Activated CD4-positive, alpha-beta T cell treated with anti-CD3 and anti-CD28 coated beads for 36 hours (primary cell): ENCODE results near the gene MAGI1. TPM values are rescaled to one million over a fixed set of nuclear protein-coding genes. Genes with fewer than 3 reads are reported as not detected.

Experiments
- ATAC-seq: fragments of 200-7000 bp; cut with Tn5 transposase; one replicate; pipeline ENCODE4 v1.10.0; 2021; ENCODE audit warnings: mild to moderate bottlenecking, moderate library complexity
- CTCF ChIA-PET: fragments of 350-600 bp; sonication (Branson Sonifier 250); formaldehyde crosslinking; loops from one replicate; lab custom pipeline; 2021; ENCODE audit warnings: antibody characterized with exemption; lab: Charles Lee
- POLR2A ChIA-PET: fragments of 350-600 bp; sonication (Branson Sonifier 250); formaldehyde crosslinking; loops from one replicate; lab custom pipeline; 2021; ENCODE audit warnings: antibody characterized with exemption, inconsistent platforms; lab: Charles Lee
- DNase-seq: peaks from one replicate; pipeline ENCODE4 v3.0.0-alpha.2; 2020
- H3K27ac Mint-ChIP-seq: one replicate; pipeline ENCODE4 v1.8.0; 2021; ENCODE audit warnings: mixed read lengths
- H3K27me3 Mint-ChIP-seq: one replicate; pipeline ENCODE4 v1.8.0; 2021; ENCODE audit warnings: mixed read lengths
- H3K36me3 Mint-ChIP-seq: one replicate; pipeline ENCODE4 v1.8.0; 2021; ENCODE audit warnings: low read depth, mixed read lengths
- H3K4me1 Mint-ChIP-seq: one replicate; pipeline ENCODE4 v1.8.0; 2021; ENCODE audit warnings: mixed read lengths
- H3K4me3 Mint-ChIP-seq: one replicate; pipeline ENCODE4 v1.8.0; 2021; ENCODE audit warnings: mild to moderate bottlenecking, moderate library complexity, mixed read lengths
- H3K9me3 Mint-ChIP-seq: one replicate; pipeline ENCODE4 v1.8.0; 2021; ENCODE audit warnings: low read depth, mixed read lengths
- intact Hi-C, 2 experiments: fragments of 100-400 bp; cut with DNase I in 1 of 2; cut with micrococcal nuclease in 1 of 2; formaldehyde crosslinking; loops; one replicate each; pipeline versions ENCODE4 v1.14.2 to v1.15.1; 2022 to 2024; cut with DNase I, micrococcal nuclease
- total RNA-seq, 2 experiments: library from RNA; stranded (reverse); gene quantifications; one replicate each; pipeline ENCODE4 v1.2.3, GENCODE V29; 2021

The MAGI1 gene
- total RNA-seq, 2 experiments from 2014 or later: 0.09 to 0.18 TPM

- DNase-seq: no peak
- intact Hi-C loops: no loop called here
- Mint-ChIP-seq H3K4me1 (no peaks in the 10 kb centered on the region), H3K36me3 (no peaks in the 10 kb centered on the region), H3K9me3 (no peaks in the 10 kb centered on the region), H3K4me3 (no peak overlapping the region), H3K27ac (no peak overlapping the region), H3K27me3 (peaks cover 20% of the 10 kb centered on the region)
- ChIA-PET POLR2A (no interaction called here), CTCF (no interaction called here)
- ATAC-seq: no peak
Observed at GRCh38 chr3:65597952-65598413, 440.7 kb downstream of the MAGI1 start.

- Mint-ChIP-seq H3K27ac (no peak overlapping the region), H3K27me3 (peaks cover 20% of the 10 kb centered on the region), H3K4me1 (no peaks in the 10 kb centered on the region), H3K4me3 (no peak overlapping the region), H3K36me3 (no peaks in the 10 kb centered on the region), H3K9me3 (no peaks in the 10 kb centered on the region)
- no peak for ATAC-seq
- POLR2A ChIA-PET: no interaction called here
- intact Hi-C loops: no loop called here
- no peak for DNase-seq
- CTCF ChIA-PET: no interaction called here
Observed at GRCh38 chr3:65597226-65597951, 441.3 kb downstream of the MAGI1 start.

GRCh38 chr3:65596571-65597225 lies 442.0 kb downstream of the MAGI1 start:
- Mint-ChIP-seq H3K4me3 (no peak overlapping the region), H3K27me3 (peaks cover 20% of the 10 kb centered on the region), H3K27ac (no peak overlapping the region), H3K9me3 (no peaks in the 10 kb centered on the region), H3K36me3 (no peaks in the 10 kb centered on the region), H3K4me1 (no peaks in the 10 kb centered on the region)
- ATAC-seq: no peak
- CTCF ChIA-PET: no interaction called here
- intact Hi-C loops: no loop called here
- no peak for DNase-seq
- POLR2A ChIA-PET: no interaction called here

GRCh38 chr3:65596029-65596300 lies 442.8 kb downstream of the MAGI1 start:
- ATAC-seq (no peak), DNase-seq (no peak)
- intact Hi-C loops: no loop called here
- Mint-ChIP-seq H3K27ac (no peak overlapping the region), H3K36me3 (no peaks in the 10 kb centered on the region), H3K4me1 (no peaks in the 10 kb centered on the region), H3K9me3 (no peaks in the 10 kb centered on the region), H3K27me3 (peaks cover 20% of the 10 kb centered on the region), H3K4me3 (no peak overlapping the region)
- ChIA-PET POLR2A (no interaction called here), CTCF (no interaction called here)

- intact Hi-C loops: no loop called here
- peaks cover 20% of the 10 kb centered on the region for H3K27me3 Mint-ChIP-seq
- H3K4me3 Mint-ChIP-seq: no peak overlapping the region
- H3K36me3 Mint-ChIP-seq: no peaks in the 10 kb centered on the region
- no peak for ATAC-seq
- CTCF ChIA-PET: interaction anchor here (0.6 kb wide), 1 partner anchor 1327 kb away, joined by 3 read pairs; no protein-coding TSS in a partner anchor
- no peak overlapping the region for H3K27ac Mint-ChIP-seq
- no peaks in the 10 kb centered on the region for H3K4me1 Mint-ChIP-seq
- no peak for DNase-seq
- POLR2A ChIA-PET: no interaction called here
- no peaks in the 10 kb centered on the region for H3K9me3 Mint-ChIP-seq
Observed at GRCh38 chr3:65595222-65596028, 443.3 kb downstream of the MAGI1 start.

- DNase-seq (no peak), ATAC-seq (no peak)
- Mint-ChIP-seq H3K27me3 (peaks cover 19% of the 10 kb centered on the region), H3K27ac (no peak overlapping the region), H3K36me3 (no peaks in the 10 kb centered on the region), H3K4me1 (no peaks in the 10 kb centered on the region), H3K9me3 (no peaks in the 10 kb centered on the region), H3K4me3 (no peak overlapping the region)
- intact Hi-C loops: no loop called here
- CTCF ChIA-PET: interaction anchor here (0.6 kb wide), 1 partner anchor 1325 kb away, joined by 3 read pairs; no protein-coding TSS in a partner anchor
- POLR2A ChIA-PET: no interaction called here
Observed at GRCh38 chr3:65593780-65594752, 444.7 kb downstream of the MAGI1 start.

GRCh38 chr3:65591313-65591712 lies 447.4 kb downstream of the MAGI1 start:
- intact Hi-C loops: no loop called here
- Mint-ChIP-seq H3K27me3 (peaks cover 8% of the 10 kb centered on the region), H3K27ac (no peak overlapping the region), H3K4me3 (no peak overlapping the region), H3K9me3 (no peaks in the 10 kb centered on the region), H3K36me3 (no peaks in the 10 kb centered on the region), H3K4me1 (no peaks in the 10 kb centered on the region)
- no peak for ATAC-seq
- ChIA-PET CTCF (no interaction called here), POLR2A (no interaction called here)
- DNase-seq: no peak

- H3K27ac Mint-ChIP-seq: no peak overlapping the region
- H3K9me3 Mint-ChIP-seq: no peaks in the 10 kb centered on the region
- H3K4me3 Mint-ChIP-seq: no peak overlapping the region
- H3K36me3 Mint-ChIP-seq: no peaks in the 10 kb centered on the region
- ChIA-PET CTCF (no interaction called here), POLR2A (no interaction called here)
- DNase-seq (no peak), ATAC-seq (no peak)
- intact Hi-C loops: no loop called here
- H3K27me3 Mint-ChIP-seq: peaks cover 3% of the 10 kb centered on the region
- no peaks in the 10 kb centered on the region for H3K4me1 Mint-ChIP-seq
Observed at GRCh38 chr3:65588884-65589283, 449.8 kb downstream of the MAGI1 start.

- no peaks in the 10 kb centered on the region for H3K36me3 Mint-ChIP-seq
- ChIA-PET POLR2A (no interaction called here), CTCF (no interaction called here)
- peaks cover 3% of the 10 kb centered on the region for H3K27me3 Mint-ChIP-seq
- no peak for ATAC-seq
- H3K9me3 Mint-ChIP-seq: no peaks in the 10 kb centered on the region
- DNase-seq: no peak
- no peak overlapping the region for H3K4me3 Mint-ChIP-seq
- intact Hi-C loops: no loop called here
- no peaks in the 10 kb centered on the region for H3K4me1 Mint-ChIP-seq
- H3K27ac Mint-ChIP-seq: no peak overlapping the region
Observed at GRCh38 chr3:65587650-65588439, 450.9 kb downstream of the MAGI1 start.

GRCh38 chr3:65584913-65585312 lies 453.8 kb downstream of the MAGI1 start:
- no peak for ATAC-seq
- Mint-ChIP-seq H3K4me3 (no peak overlapping the region), H3K36me3 (no peaks in the 10 kb centered on the region), H3K27me3 (peaks cover 2% of the 10 kb centered on the region), H3K9me3 (no peaks in the 10 kb centered on the region), H3K27ac (no peak overlapping the region), H3K4me1 (no peaks in the 10 kb centered on the region)
- DNase-seq: no peak
- ChIA-PET CTCF (no interaction called here), POLR2A (no interaction called here)
- intact Hi-C loops: no loop called here
